HUES64 (cell line): Measurements from ENCODE around the gene DLG2.
"Not testable (repeated sequence)": the region's sequence is repeated elsewhere in the genome, so short reads cannot be mapped to it uniquely, and the experiment has no call there.

Experiments used
- H3K27ac ChIP-seq: 2 replicates; pipeline ENCODE4 v1.7.0; 2013; ENCODE audit warnings: low read depth, low read length, inconsistent platforms
- H3K27me3 ChIP-seq: 2 replicates; pipeline ENCODE4 v1.6.1; 2013; ENCODE audit warnings: mild to moderate bottlenecking, low read length; ENCODE audit not compliant: insufficient read depth
- H3K36me3 ChIP-seq: 2 replicates; pipeline ENCODE4 v1.6.1; 2013; ENCODE audit warnings: mild to moderate bottlenecking, low read length; ENCODE audit not compliant: insufficient read depth
- H3K4me1 ChIP-seq: 2 replicates; pipeline ENCODE4 v1.6.1; 2013; ENCODE audit warnings: mild to moderate bottlenecking, low read length, moderate library complexity; ENCODE audit not compliant: insufficient read depth
- H3K4me3 ChIP-seq: 2 replicates; pipeline ENCODE4 v1.5.1; 2013; ENCODE audit warnings: mild to moderate bottlenecking, low read length, moderate library complexity
- H3K9ac ChIP-seq: 2 replicates; pipeline ENCODE4 v1.6.1; 2013; ENCODE audit warnings: mild to moderate bottlenecking, low read depth, low read length
- H3K9me3 ChIP-seq: 2 replicates; pipeline ENCODE4 v1.6.1; 2013; ENCODE audit warnings: low read depth, low read length; ENCODE audit not compliant: insufficient read depth
- WGBS: fragments of 150-250, 120-280 bp; methylation state at CpG from one replicate; pipeline ENCODE4 v1.1.7; 2013; ENCODE audit warnings: missing lambda C conversion rate; 5-methylcytosine and 5-hydroxymethylcytosine counted together

Gene DLG2

DNA sequence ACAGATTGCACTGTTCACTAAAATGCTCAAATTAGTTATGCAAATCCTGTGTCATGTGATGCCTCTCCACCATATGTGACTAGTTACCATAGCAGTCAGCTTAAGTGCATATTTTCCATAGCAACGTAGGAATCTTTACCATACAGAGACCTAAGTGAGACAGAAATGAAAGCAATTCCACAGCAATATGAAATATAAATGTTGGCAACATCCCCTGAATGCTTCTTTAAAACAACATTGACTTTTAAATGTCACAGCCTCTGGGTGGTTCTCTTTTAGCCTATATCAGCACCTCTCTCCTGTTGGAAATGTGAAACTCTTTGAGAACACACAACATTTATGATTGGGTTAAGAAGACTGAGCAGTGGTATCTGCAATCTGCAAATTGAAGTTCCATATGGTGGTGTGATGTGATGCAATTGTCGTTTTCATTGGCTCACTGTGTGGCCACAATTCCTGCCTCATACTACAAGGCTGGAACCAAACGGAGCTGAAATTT is 814.6 kb downstream of the DLG2 start:
- Histone ChIP-seq H3K36me3 (no peaks in the 10 kb centered on the region), H3K4me1 (no peaks in the 10 kb centered on the region), H3K9ac (no peak overlapping the region), H3K9me3 (no peaks in the 10 kb centered on the region), H3K4me3 (no peak overlapping the region), H3K27ac (no peak overlapping the region), H3K27me3 (no peaks in the 10 kb centered on the region)
- WGBS: 88% methylated on average over 3 of the region's 3 CpGs

DNA sequence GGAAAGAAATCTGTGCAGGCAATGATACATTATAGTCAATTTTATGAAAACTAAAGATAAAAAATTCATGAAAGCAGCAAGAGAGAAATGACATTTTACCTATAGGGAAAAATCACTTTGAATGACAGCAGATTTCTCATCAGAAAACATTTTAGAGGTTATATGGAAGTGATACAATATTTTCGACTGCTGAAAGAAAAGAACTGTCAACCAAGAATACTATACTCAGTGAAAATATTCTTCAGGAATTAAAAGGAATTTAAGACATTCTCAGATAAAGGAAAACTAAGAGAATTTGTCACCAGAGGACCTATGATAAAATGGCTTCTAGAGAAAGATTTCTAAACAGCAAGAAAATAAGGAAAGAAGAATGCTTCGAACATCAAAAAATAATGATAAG is 820.8 kb downstream of the DLG2 start:
- Histone ChIP-seq H3K4me1 (no peaks in the 10 kb centered on the region), H3K9me3 (peaks cover 6% of the 10 kb centered on the region; the same call in 1 of the 2 replicates), H3K4me3 (no peak overlapping the region), H3K9ac (no peak overlapping the region), H3K36me3 (no peaks in the 10 kb centered on the region), H3K27me3 (no peaks in the 10 kb centered on the region), H3K27ac (no peak overlapping the region)
- 100% methylated on average over 1 of the region's 2 CpGs for WGBS

DNA sequence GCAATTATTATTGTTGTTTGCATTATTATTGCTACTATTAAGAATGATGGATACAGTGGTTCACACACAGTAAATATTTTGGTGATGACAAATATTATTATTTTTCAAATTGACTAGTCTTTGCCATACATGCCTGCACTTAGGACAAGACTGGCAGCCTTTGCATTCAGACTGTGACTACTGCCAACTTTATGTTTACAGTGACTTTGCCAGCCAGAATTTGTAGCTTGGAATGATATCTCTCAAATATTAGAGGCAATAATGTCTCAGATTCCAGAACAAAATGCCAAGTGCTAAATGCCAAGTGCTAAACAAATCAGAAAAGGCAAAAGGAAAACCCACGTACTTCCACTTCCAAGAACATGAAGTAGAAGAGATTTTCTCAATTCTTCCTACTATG is 823.1 kb downstream of the DLG2 start:
- no peaks in the 10 kb centered on the region for H3K27me3 ChIP-seq
- WGBS: 83% methylated on average over 1 of the region's 1 CpG

GRCh38 chr11:84800755-84801346 is 826.3 kb downstream of the DLG2 start:
- no peaks in the 10 kb centered on the region for H3K4me1 ChIP-seq
- no peaks in the 10 kb centered on the region for H3K27me3 ChIP-seq
- H3K36me3 ChIP-seq: no peaks in the 10 kb centered on the region
- peaks cover under 1% of the 10 kb centered on the region; the same call in 1 of the 2 replicates for H3K9me3 ChIP-seq
- no peak overlapping the region for H3K9ac ChIP-seq
- no peak overlapping the region for H3K4me3 ChIP-seq
- no peak overlapping the region for H3K27ac ChIP-seq
- WGBS: 94% methylated on average over 5 of the region's 8 CpGs

More for the DNA sequence above, 823.1 kb downstream of the DLG2 start:
- H3K9ac ChIP-seq: no peak overlapping the region
- peaks cover 6% of the 10 kb centered on the region; the same call in 1 of the 2 replicates for H3K9me3 ChIP-seq
- H3K36me3 ChIP-seq: no peaks in the 10 kb centered on the region
- H3K27ac ChIP-seq: no peak overlapping the region
- no peaks in the 10 kb centered on the region for H3K4me1 ChIP-seq
- H3K4me3 ChIP-seq: no peak overlapping the region

- no peaks in the 10 kb centered on the region for H3K4me1 ChIP-seq
- no peaks in the 10 kb centered on the region for H3K27me3 ChIP-seq
- H3K9me3 ChIP-seq: no peaks in the 10 kb centered on the region
- H3K4me3 ChIP-seq: no peak overlapping the region
- H3K27ac ChIP-seq: no peak overlapping the region
- no peak overlapping the region for H3K9ac ChIP-seq
- 91% methylated on average over 2 of the region's 3 CpGs for WGBS
- H3K36me3 ChIP-seq: no peaks in the 10 kb centered on the region
Observed at GRCh38 chr11:84799112-84799511, 828.0 kb downstream of the DLG2 start.

DNA sequence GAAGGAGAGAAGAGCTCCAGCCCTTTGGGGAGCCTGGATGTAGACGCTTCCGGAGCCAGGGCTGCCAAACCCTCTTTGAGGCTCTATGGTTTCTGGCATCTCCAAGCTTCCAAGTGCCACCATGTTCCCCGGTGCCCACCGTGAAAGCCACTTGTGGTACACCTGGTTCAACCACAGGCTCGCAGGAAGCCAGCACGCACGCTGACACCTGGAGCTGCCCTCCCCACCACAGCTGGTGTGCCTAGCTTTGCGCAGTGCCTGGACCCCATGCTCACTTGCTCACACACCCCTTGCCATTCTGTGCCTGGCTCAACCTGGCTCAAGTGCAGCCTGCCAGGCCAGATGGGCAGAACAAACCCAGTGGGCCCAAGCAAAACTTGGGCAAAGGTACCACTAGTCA is 831.4 kb downstream of the DLG2 start:
- Histone ChIP-seq H3K27me3 (no peaks in the 10 kb centered on the region), H3K4me3 (no peak overlapping the region), H3K9me3 (no peaks in the 10 kb centered on the region), H3K4me1 (no peaks in the 10 kb centered on the region), H3K9ac (no peak overlapping the region), H3K27ac (no peak overlapping the region), H3K36me3 (no peaks in the 10 kb centered on the region)
- 96% methylated on average over 8 of the region's 8 CpGs for WGBS

GRCh38 chr11:84794663-84795443 is 832.3 kb downstream of the DLG2 start:
- no peak overlapping the region for H3K9ac ChIP-seq
- 94% methylated on average over 10 of the region's 10 CpGs for WGBS
- no peak overlapping the region for H3K27ac ChIP-seq
- no peaks in the 10 kb centered on the region for H3K36me3 ChIP-seq
- H3K4me3 ChIP-seq: no peak overlapping the region
- no peaks in the 10 kb centered on the region for H3K9me3 ChIP-seq
- no peaks in the 10 kb centered on the region for H3K4me1 ChIP-seq
- H3K27me3 ChIP-seq: no peaks in the 10 kb centered on the region

DNA sequence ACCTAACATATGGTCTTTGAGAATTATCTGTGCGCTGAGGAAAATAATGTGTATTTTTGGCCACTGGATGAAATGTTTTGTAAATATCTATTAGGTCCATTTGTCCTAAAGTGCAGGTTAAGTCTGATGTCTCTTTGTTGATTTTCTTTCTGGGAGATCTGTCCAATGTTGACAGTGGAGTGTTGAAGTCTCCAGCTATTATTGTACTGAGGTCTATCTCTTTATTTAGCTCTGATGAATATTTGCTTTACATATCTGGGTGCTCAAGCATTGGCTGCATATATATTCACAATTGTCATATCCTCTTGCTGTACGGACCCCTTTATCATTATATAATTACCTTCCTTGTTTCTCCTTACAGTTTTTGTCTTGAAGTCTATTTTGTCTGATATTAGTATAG is 833.8 kb downstream of the DLG2 start:
- no peaks in the 10 kb centered on the region for H3K27me3 ChIP-seq
- H3K4me3 ChIP-seq: no peak overlapping the region
- H3K27ac ChIP-seq: no peak overlapping the region
- no peaks in the 10 kb centered on the region for H3K9me3 ChIP-seq
- H3K4me1 ChIP-seq: no peaks in the 10 kb centered on the region
- 96% methylated on average over 2 of the region's 2 CpGs for WGBS
- H3K36me3 ChIP-seq: no peaks in the 10 kb centered on the region
- H3K9ac ChIP-seq: no peak overlapping the region

GRCh38 chr11:84790849-84791427 is 836.2 kb downstream of the DLG2 start:
- WGBS: 88% methylated on average over 3 of the region's 4 CpGs

GRCh38 chr11:84788220-84788619 is 838.9 kb downstream of the DLG2 start:
- no peak overlapping the region for H3K4me3 ChIP-seq
- H3K4me1 ChIP-seq: no peaks in the 10 kb centered on the region
- WGBS: 98% methylated on average over 3 of the region's 4 CpGs
- H3K9me3 ChIP-seq: no peaks in the 10 kb centered on the region
- no peak overlapping the region for H3K27ac ChIP-seq
- no peak overlapping the region for H3K9ac ChIP-seq
- no peaks in the 10 kb centered on the region for H3K36me3 ChIP-seq
- H3K27me3 ChIP-seq: no peaks in the 10 kb centered on the region

More at GRCh38 chr11:84790849-84791427, 836.2 kb downstream of the DLG2 start:
- no peak overlapping the region for H3K27ac ChIP-seq
- no peaks in the 10 kb centered on the region for H3K4me1 ChIP-seq
- no peaks in the 10 kb centered on the region for H3K27me3 ChIP-seq
- no peaks in the 10 kb centered on the region for H3K9me3 ChIP-seq
- no peak overlapping the region for H3K9ac ChIP-seq
- H3K4me3 ChIP-seq: no peak overlapping the region
- no peaks in the 10 kb centered on the region for H3K36me3 ChIP-seq

GRCh38 chr11:84784158-84784557 is 843.0 kb downstream of the DLG2 start:
- not testable (repeated sequence) for H3K9me3 ChIP-seq, H3K4me1 ChIP-seq, H3K27me3 ChIP-seq, H3K36me3 ChIP-seq, H3K27ac ChIP-seq, H3K4me3 ChIP-seq, H3K9ac ChIP-seq
- 96% methylated on average over 2 of the region's 4 CpGs for WGBS
